HepG2 (cell line): Measurements from ENCODE around the gene PPP2R5C. TPM values are rescaled to one million over a fixed set of nuclear protein-coding genes. Genes with fewer than 3 reads are reported as not detected.

Experiments used
- ATAC-seq: fragments of 200-7000 bp; cut with Tn5 transposase; 3 replicates; pipeline ENCODE4 v1.9.1; 2020; ENCODE audit warnings: mild to moderate bottlenecking, moderate library complexity
- BruUV-seq: library from RNA; stranded (reverse); fragments of 400-500 nt; replicated peaks from 2 replicates; lab custom pipeline; 2021; lab: Mats Ljungman, UMichigan
- CTCF ChIA-PET: fragments of 300-600 bp; formaldehyde crosslinking; extraction: SDS; loops from one replicate; lab custom pipeline; 2021; ENCODE audit warnings: low total read pairs, inconsistent platforms, low intra/inter-chr PET ratio; lab: Yijun Ruan, JAX
- POLR2A ChIA-PET: fragments of 350-600 bp; sonication (Branson Sonifier 250); formaldehyde crosslinking; loops from one replicate; lab custom pipeline; 2020; ENCODE audit warnings: antibody characterized with exemption, inconsistent platforms; lab: Yijun Ruan, JAX
- DNase-seq: peaks from one replicate; pipeline ENCODE4 v3.0.0-alpha.2; 2015; ENCODE audit warnings: low spot score
- FAIRE-seq: peaks from 3 replicates; lab custom pipeline; 2011; peaks lifted over from hg19 to GRCh38; lab: Jason Lieb, UNC
- H2AFZ ChIP-seq: one replicate; pipeline ENCODE4 v1.6.1; 2011; ENCODE audit warnings: low read length, inconsistent platforms
- H3K27ac ChIP-seq: fragments of 300-600 bp; 3 replicates; pipeline ENCODE4 v1.8.0; 2011; ENCODE audit warnings: mixed run types, mild to moderate bottlenecking, mixed read lengths, low read length, inconsistent platforms; ENCODE audit not compliant: insufficient read depth; ENCODE audit errors: extremely low read length
- H3K27me3 ChIP-seq, 2 experiments: fragments of 200-600 bp in 1 of 2; 2 replicates in 1 of 2; 3 replicates in 1 of 2; pipeline versions ENCODE4 v1.6.0 to v1.8.0; 2011; ENCODE audit warnings: low read length in 2 of 2, mild to moderate bottlenecking in 2 of 2, moderate library complexity in 2 of 2, inconsistent platforms in 1 of 2; ENCODE audit not compliant: insufficient read depth in 2 of 2, control insufficient read depth in 1 of 2
- H3K36me3 ChIP-seq, 2 experiments: fragments of 200-600 bp in 1 of 2; replicated peaks in 1 of 2; 2 replicates in 1 of 2; 3 replicates in 1 of 2; pipeline versions ENCODE4 v1.5.1 to v1.8.0; 2011; ENCODE audit warnings: low read length in 2 of 2, inconsistent platforms in 1 of 2; ENCODE audit not compliant: insufficient read depth in 2 of 2, control insufficient read depth in 1 of 2
- H3K4me1 ChIP-seq: 2 replicates; pipeline ENCODE4 v1.5.1; 2012; ENCODE audit warnings: low read length, inconsistent platforms; ENCODE audit not compliant: insufficient read depth
- H3K4me2 ChIP-seq: 2 replicates; pipeline ENCODE4 v1.6.0; 2011; ENCODE audit warnings: low read depth, low read length, inconsistent platforms
- H3K4me3 ChIP-seq, 3 experiments: fragments of 200-600 bp in 1 of 3; sonication (generic), shearing (Covaris generic) in 1 of 3; replicated peaks in 1 of 3; 2 replicates each; pipeline ENCODE4 v1.5.1; 2011 to 2016; ENCODE audit warnings: low read length in 3 of 3, inconsistent platforms in 2 of 3, low read depth in 2 of 3, mild to moderate bottlenecking in 2 of 3, control low read depth in 1 of 3, mixed read lengths in 1 of 3; ENCODE audit not compliant: insufficient read depth in 1 of 3
- H3K79me2 ChIP-seq: one replicate; pipeline ENCODE4 v1.6.1; 2011; ENCODE audit warnings: low read length, inconsistent platforms; ENCODE audit not compliant: insufficient read depth
- H3K9ac ChIP-seq: 2 replicates; pipeline ENCODE4 v1.6.0; 2011; ENCODE audit warnings: mild to moderate bottlenecking, low read depth, low read length, inconsistent platforms; ENCODE audit not compliant: insufficient read depth
- H3K9me3 ChIP-seq: 2 replicates; pipeline ENCODE4 v1.5.1; 2012; ENCODE audit warnings: mild to moderate bottlenecking, low read length
- H4K20me1 ChIP-seq: 2 replicates; pipeline ENCODE4 v1.6.0; 2011; ENCODE audit warnings: inconsistent platforms, mild to moderate bottlenecking, low read length, moderate library complexity; ENCODE audit not compliant: insufficient read depth
- HNF4A ChIP-seq: sonication (generic); formaldehyde crosslinking; IDR thresholded peaks from 2 replicates; pipeline ENCODE4 v1.4.0; 2020; ENCODE audit warnings: missing genetic modification reagents
- KLF15 ChIP-seq: sonication (generic); formaldehyde crosslinking; IDR thresholded peaks from 2 replicates; pipeline ENCODE4 v1.8.1; 2023; ENCODE audit warnings: borderline replicate concordance, mild to moderate bottlenecking, inconsistent platforms, missing genetic modification reagents, mixed read lengths
- SOX13 ChIP-seq, 3 experiments: fragments of 450-650 bp in 1 of 3; sonication (generic) in 1 of 3; formaldehyde crosslinking in 1 of 3; IDR thresholded peaks in 2 of 3; conservative IDR thresholded peaks in 1 of 3; 2 replicates each; pipeline versions ENCODE4 v1.5.0 to v1.6.1; 2016 to 2020; ENCODE audit warnings: antibody characterized with exemption in 1 of 3, mild to moderate bottlenecking in 1 of 3, missing compliant biosample characterization in 1 of 3, missing genetic modification reagents in 1 of 3, moderate library complexity in 1 of 3
- SRSF4 ChIP-seq: fragments of 200-400 bp; formaldehyde crosslinking; IDR thresholded peaks from one replicate; pipeline ENCODE4 v1.6.1; 2018; ENCODE audit warnings: mild to moderate bottlenecking, low read depth, low read length, moderate library complexity; ENCODE audit not compliant: poor library complexity, severe bottlenecking
- STAT5B ChIP-seq: sonication (generic); formaldehyde crosslinking; IDR thresholded peaks from 2 replicates; pipeline ENCODE4 v1.4.0; 2020; ENCODE audit warnings: missing genetic modification reagents
- ZBTB7A ChIP-seq: sonication (generic); formaldehyde crosslinking; IDR thresholded peaks from 2 replicates; pipeline ENCODE4 v1.8.0; 2022; ENCODE audit warnings: mild to moderate bottlenecking, missing genetic modification reagents
- ZNF260 ChIP-seq: sonication (generic); formaldehyde crosslinking; IDR thresholded peaks from 2 replicates; pipeline ENCODE4 v1.4.0; 2020; ENCODE audit warnings: missing genetic modification reagents, low read depth, mild to moderate bottlenecking, borderline replicate concordance
- ZNF333 ChIP-seq: sonication (generic); formaldehyde crosslinking; IDR thresholded peaks from 2 replicates; pipeline ENCODE4 v1.4.0; 2020; ENCODE audit warnings: mild to moderate bottlenecking, missing genetic modification reagents, borderline replicate concordance
- ZNF646 ChIP-seq: sonication (generic); formaldehyde crosslinking; IDR thresholded peaks from 2 replicates; pipeline ENCODE4 v1.9.0; 2021; ENCODE audit warnings: mild to moderate bottlenecking, missing genetic modification reagents
- ZNF670 ChIP-seq: sonication (generic); formaldehyde crosslinking; IDR thresholded peaks from 2 replicates; pipeline ENCODE4 v1.8.0; 2022; ENCODE audit warnings: mild to moderate bottlenecking, missing genetic modification reagents, borderline replicate concordance
- ZNF761 ChIP-seq: sonication (generic); formaldehyde crosslinking; conservative IDR thresholded peaks from 2 replicates; pipeline ENCODE4 v1.4.0; 2020; ENCODE audit warnings: mild to moderate bottlenecking, missing genetic modification reagents
- WGBS: methylation state at CpG from one replicate; pipeline ENCODE4 v1.1.6; 2017; ENCODE audit warnings: low lambda C conversion rate; 5-methylcytosine and 5-hydroxymethylcytosine counted together
- in situ Hi-C: cut with HindIII; loops from 2 replicates; pipeline ENCODE4 v1.10.0; 2017; ENCODE audit warnings: low pct_unique_long_range_greater_than_20kb; ENCODE audit not compliant: extremely low pct_ligation_motif_present
- intact Hi-C: fragments of 100-400 bp; cut with micrococcal nuclease; formaldehyde crosslinking; loops from one replicate; pipeline ENCODE4 v1.10.0; 2022; ENCODE audit not compliant: unreplicated experiment
- polyA plus RNA-seq, 8 experiments: library from polyadenylated mRNA; depleted of rRNA in 3 of 8; stranded (reverse) in 7 of 8; unstranded in 1 of 8; fragments of >200 nt; fragmentation: Illumina TruSeq in 4 of 8; extraction: Trizol in 4 of 8; gene quantifications; 2 replicates each; pipeline versions ENCODE4 v1.2.1 to v1.2.3, GENCODE V29; 2011 to 2016; ENCODE audit warnings: low read depth in 4 of 8, missing spikeins in 1 of 8, mixed read lengths in 1 of 8; ENCODE audit not compliant: insufficient read depth in 1 of 8
- total RNA-seq, 5 experiments: library from RNA; depleted of rRNA; stranded (reverse); fragments of >200 nt; fragmentation: Illumina TruSeq; extraction: Trizol; gene quantifications; 2 replicates each; pipeline ENCODE4 v1.2.3, GENCODE V29; 2016; ENCODE audit warnings: low read depth in 1 of 5

PPP2R5C gene
- total and polyA plus RNA-seq, 2 of the 13 experiments (the other 11 are each of a cell fraction or from before 2014, with no cell fraction given), result 74.3 to 78.5 TPM

GRCh38 chr14:101870273-101870939 lies 108.9 kb downstream of the PPP2R5C start:
- CTCF ChIA-PET, result no interaction called here
- no peak for TF ChIP-seq STAT5B (CRISPR knock-in tag)
- TF ChIP-seq ZNF761 (CRISPR knock-in tag), result no peak
- TF ChIP-seq ZBTB7A, result no peak
- no peak for TF ChIP-seq ZNF260 (CRISPR knock-in tag)
- TF ChIP-seq ZNF670, result no peak
- TF ChIP-seq KLF15 (CRISPR knock-in tag), result no peak
- TF ChIP-seq SOX13 (IDR thresholded peaks at IDR 0.05), result no peak
- TF ChIP-seq SOX13 (CRISPR knock-in tag; conservative IDR thresholded peaks at IDR 0.05 in 1 of 2, IDR thresholded peaks at IDR 0.05 in 1 of 2), result peak in 1 of 2 experiments; percentile 52; a peak in 2 of 4 replicates
- TF ChIP-seq SRSF4, result no peak
- TF ChIP-seq ZNF333 (CRISPR knock-in tag), result no peak
- 0 out of 2 replicates have a peak, but pooled peaks have one; percentile 8 for TF ChIP-seq HNF4A
- TF ChIP-seq ZNF646 (CRISPR knock-in tag), result peak; percentile 85
- ATAC-seq, result peak; percentile 77

More at GRCh38 chr14:101870273-101870939, 108.9 kb downstream of the PPP2R5C start:
- Histone ChIP-seq H3K79me2 (peaks cover 18% of the 10 kb centered on the region), H3K9ac (peak overlapping the region; percentile 13; the same call in 1 of the 2 replicates), H4K20me1 (no peaks in the 10 kb centered on the region), H3K36me3 (no peaks in the 10 kb centered on the region; a peak in 1 of 5 replicates), H3K4me1 (peaks cover 15% of the 10 kb centered on the region), H3K9me3 (no peaks in the 10 kb centered on the region), H3K4me2 (peak overlapping the region; percentile 32; the same call in 1 of the 2 replicates), H3K27ac (peak overlapping the region; percentile 38), H3K27me3 (no peaks in the 10 kb centered on the region), H3K4me3 (no peak overlapping the region), H2AFZ (no peak overlapping the region)
- WGBS, result 52% methylated on average over 6 of the region's 6 CpGs
- POLR2A ChIA-PET, result no interaction called here
- peak; percentile 26 for DNase-seq
- BruUV-seq, result no TSS peak
- intact Hi-C loops, result no loop called here
- FAIRE-seq, result peak; percentile 26
- in situ Hi-C loops, result no loop called here
